ENCODE results near the gene PAPPA.

PAPPA gene

GRCh38 chr9:116181853-116182610 is 28.4 kb downstream of the PAPPA start:
- DNase-seq (ENCODE audit: low spot score): no peak

GRCh38 chr9:116182876-116183275 is 29.3 kb downstream of the PAPPA start:
- DNase-seq (ENCODE audit: low spot score): no peak

GRCh38 chr9:116187570-116188170 is 34.1 kb downstream of the PAPPA start:
- DNase-seq (ENCODE audit: low spot score): no peak

- no peak for DNase-seq (ENCODE audit: low spot score)
These were observed 36.1 kb downstream of the PAPPA start for GRCh38 chr9:116189683-116190082.

- DNase-seq (ENCODE audit: low spot score): no peak
These were observed 37.2 kb downstream of the PAPPA start for GRCh38 chr9:116190637-116191396.

GRCh38 chr9:116191576-116192415 is 38.2 kb downstream of the PAPPA start:
- DNase-seq (ENCODE audit: low spot score): no peak

GRCh38 chr9:116193636-116194035 is 40.0 kb downstream of the PAPPA start:
- DNase-seq (ENCODE audit: low spot score): no peak

GRCh38 chr9:116196806-116197205 is 43.2 kb downstream of the PAPPA start:
- no peak for DNase-seq (ENCODE audit: low spot score)

- no peak for DNase-seq (ENCODE audit: low spot score)
These were observed 44.8 kb downstream of the PAPPA start for GRCh38 chr9:116198344-116198743.

- DNase-seq (ENCODE audit: low spot score): no peak
These were observed 48.8 kb downstream of the PAPPA start for GRCh38 chr9:116202219-116202912.

- DNase-seq (ENCODE audit: low spot score): no peak
These were observed 50.8 kb downstream of the PAPPA start for GRCh38 chr9:116204252-116204882.

- DNase-seq (ENCODE audit: low spot score): no peak
These were observed 54.0 kb downstream of the PAPPA start for GRCh38 chr9:116207371-116208111.

- DNase-seq (ENCODE audit: low spot score): no peak
These were observed 55.0 kb downstream of the PAPPA start for GRCh38 chr9:116208417-116209232.

- no peak for DNase-seq (ENCODE audit: low spot score)
These were observed 56.0 kb downstream of the PAPPA start for GRCh38 chr9:116209414-116210116.

GRCh38 chr9:116212986-116213692 is 59.5 kb downstream of the PAPPA start:
- DNase-seq (ENCODE audit: low spot score): no peak

- DNase-seq (ENCODE audit: low spot score): no peak
These were observed 60.1 kb downstream of the PAPPA start for GRCh38 chr9:116213693-116214047.

- no peak for DNase-seq (ENCODE audit: low spot score)
These were observed 64.8 kb downstream of the PAPPA start for GRCh38 chr9:116218399-116218798.

- peak; percentile 4 for DNase-seq (ENCODE audit: low spot score)
These were observed 66.1 kb downstream of the PAPPA start for GRCh38 chr9:116219686-116220085.
